ENCODE data around the gene XRCC1.
"Not testable (repeated sequence)": the region's sequence is repeated elsewhere in the genome, so short reads cannot be mapped to it uniquely, and the experiment has no call there.

Gene XRCC1

GRCh38 chr19:43522929-43523328 lies 52.4 kb downstream of the XRCC1 start:
- no peak for DNase-seq (ENCODE audit: low read depth, low spot score)

DNA sequence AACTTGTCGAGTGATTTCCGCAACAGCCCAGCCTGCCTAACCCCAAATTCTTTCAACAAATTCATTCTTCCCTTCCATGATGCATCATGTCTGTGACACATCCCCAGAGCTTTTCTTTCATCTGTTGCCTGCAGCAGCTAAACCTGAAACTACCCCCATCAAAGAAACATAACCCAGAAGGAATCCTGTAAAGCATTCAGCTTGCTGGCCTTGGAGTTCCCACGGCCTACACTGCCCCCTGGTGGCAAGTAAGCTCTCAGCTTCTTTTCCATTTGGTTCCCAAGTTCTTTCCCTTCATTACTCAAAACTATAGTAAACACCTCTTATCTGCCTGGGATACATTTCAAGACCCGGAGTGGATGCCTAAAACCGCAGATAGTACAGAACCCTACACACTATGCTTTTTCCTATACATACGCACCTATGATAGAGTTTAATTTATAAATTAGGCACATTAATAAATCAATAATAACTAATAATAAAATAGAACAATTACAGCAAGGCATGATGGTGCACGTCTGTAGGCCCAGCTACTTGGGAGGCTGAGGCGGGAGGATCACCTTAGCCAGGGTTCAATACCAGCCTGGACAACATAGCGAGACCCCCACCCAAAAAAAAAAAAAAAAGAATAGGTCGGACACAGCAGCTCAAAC lies 55.8 kb downstream of the XRCC1 start:
- peak; percentile 81 for DNase-seq (ENCODE audit: low read depth, low spot score)

DNA sequence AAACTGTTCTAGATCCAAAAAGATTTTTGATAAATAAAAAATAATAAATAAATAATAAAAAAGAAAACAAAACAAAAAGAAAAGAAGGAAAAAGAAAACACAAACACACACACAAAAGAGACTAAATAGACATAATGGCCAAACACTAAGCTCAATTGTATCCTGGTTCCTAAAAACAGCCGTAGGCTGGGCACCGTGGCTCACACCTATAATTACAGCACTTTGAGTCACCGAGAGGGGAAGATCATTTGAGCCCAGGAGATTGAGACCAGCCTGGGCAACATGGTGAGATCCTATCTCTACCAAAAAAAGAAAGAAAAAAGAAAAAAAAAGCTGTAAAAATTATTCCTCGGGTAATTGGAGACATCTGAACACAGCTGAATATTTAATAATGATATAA lies 57.3 kb downstream of the XRCC1 start:
- no peak for DNase-seq (ENCODE audit: low read depth, low spot score)

- not testable (repeated sequence) for DNase-seq (ENCODE audit: low read depth, low spot score)
Measured at GRCh38 chr19:43512399-43512798, 62.9 kb downstream of the XRCC1 start.

GRCh38 chr19:43511324-43511723 lies 64.0 kb downstream of the XRCC1 start:
- no peak for DNase-seq (ENCODE audit: low read depth, low spot score)

DNA sequence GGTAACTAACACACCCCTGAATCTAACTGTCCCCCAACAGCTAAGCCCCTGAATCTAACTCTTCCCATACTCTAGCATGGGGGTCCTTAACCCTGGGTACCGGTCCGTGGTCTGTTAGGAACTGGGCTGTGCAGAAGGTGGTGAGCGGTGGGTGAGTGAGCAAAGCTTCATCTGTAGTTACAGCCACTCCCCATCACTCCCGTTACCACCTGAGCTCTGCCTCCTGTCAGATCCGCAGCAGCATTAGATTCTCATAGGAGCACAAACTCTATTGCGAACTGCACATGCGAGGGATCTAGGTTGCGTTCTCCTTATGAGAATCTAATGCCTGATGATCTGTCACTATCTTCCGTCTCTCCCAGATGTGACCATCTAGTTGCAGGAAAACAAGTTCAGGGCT lies 64.6 kb downstream of the XRCC1 start:
- no peak for DNase-seq (ENCODE audit: low read depth, low spot score)

DNA sequence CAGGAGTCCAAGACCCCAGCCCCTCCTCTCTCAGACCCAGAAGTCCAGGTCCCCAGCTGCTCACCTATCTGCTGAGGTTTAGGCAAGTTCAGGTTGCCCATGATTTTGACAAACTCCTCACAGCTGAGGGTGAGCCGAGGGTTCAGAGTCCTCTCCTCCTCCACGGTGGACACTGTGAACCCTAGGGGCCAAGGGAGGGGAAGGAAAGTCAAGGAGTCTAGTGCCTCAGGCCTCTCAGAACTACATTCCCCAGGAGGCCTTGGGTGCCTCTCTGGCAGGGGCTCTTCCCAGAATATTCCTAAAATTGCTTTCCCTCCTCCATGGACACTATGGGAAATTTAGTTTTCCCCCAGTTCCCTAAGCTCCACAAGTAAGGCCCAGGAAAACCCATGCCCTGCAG lies 67.4 kb downstream of the XRCC1 start:
- no peak for DNase-seq (ENCODE audit: low read depth, low spot score)

GRCh38 chr19:43506629-43507028 lies 68.7 kb downstream of the XRCC1 start:
- DNase-seq (ENCODE audit: low read depth, low spot score), result no peak

- DNase-seq (ENCODE audit: low read depth, low spot score), result no peak
Measured at GRCh38 chr19:43505941-43506340, 69.4 kb downstream of the XRCC1 start.

GRCh38 chr19:43505186-43505456 lies 70.2 kb downstream of the XRCC1 start:
- DNase-seq (ENCODE audit: low read depth, low spot score), result no peak

- DNase-seq (ENCODE audit: low read depth, low spot score), result no peak
Measured at GRCh38 chr19:43504426-43505185, 70.7 kb downstream of the XRCC1 start, which contains the start of gene PHLDB3. TSS of gene PHLDB3 (minus strand) at chr19:43504746. CDS start at chr19:43504118, 628 bp downstream.

DNA sequence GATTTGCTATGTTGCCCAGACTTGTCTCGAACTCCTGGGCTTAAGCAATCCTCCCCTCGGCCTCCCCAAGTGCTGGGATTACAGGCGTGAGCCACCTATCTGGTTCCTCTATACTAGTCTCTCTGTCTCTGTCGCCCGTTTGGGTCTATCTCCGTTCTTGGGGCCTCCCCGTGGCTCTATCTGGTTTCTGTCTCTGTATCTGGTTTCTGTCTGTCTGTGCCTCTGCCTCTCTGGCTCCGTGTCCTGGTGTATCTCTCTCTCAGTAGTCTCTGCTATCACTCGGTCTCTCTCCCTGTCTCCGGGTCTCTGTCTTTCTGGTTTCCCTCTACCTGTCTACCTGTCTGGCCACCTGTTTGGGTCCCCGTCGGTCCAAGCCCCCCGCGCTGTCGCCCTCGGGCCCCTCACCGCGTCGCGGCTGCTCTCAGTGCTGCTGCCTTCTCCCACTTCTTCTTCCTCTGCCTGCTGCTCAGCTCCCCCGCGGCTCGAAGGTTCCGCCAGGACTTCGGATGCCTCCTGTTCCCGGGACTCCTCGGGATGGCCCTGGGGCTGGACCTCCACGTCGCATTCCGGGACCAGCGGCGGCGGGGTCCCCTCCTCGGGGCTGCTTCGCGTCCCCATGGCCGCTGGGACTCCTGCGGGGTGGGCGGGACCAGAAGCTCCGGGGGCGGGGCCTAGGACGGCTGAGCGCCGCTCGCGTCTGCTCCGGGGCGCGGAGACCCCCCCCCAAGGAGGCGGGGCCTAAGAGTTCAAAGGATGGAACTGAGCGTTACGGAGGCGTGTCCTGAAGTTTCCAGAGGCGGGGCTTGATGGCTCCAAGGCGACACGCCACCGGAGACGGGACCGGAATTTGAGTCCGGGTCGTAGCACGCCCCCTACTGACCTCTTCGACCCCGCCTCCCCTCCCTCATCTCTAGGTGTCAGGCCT lies 71.6 kb downstream of the XRCC1 start:
- DNase-seq (ENCODE audit: low read depth, low spot score), result peak; percentile 62

- DNase-seq (ENCODE audit: low read depth, low spot score), result no peak
Measured at GRCh38 chr19:43502419-43502976, 72.8 kb downstream of the XRCC1 start.

DNA sequence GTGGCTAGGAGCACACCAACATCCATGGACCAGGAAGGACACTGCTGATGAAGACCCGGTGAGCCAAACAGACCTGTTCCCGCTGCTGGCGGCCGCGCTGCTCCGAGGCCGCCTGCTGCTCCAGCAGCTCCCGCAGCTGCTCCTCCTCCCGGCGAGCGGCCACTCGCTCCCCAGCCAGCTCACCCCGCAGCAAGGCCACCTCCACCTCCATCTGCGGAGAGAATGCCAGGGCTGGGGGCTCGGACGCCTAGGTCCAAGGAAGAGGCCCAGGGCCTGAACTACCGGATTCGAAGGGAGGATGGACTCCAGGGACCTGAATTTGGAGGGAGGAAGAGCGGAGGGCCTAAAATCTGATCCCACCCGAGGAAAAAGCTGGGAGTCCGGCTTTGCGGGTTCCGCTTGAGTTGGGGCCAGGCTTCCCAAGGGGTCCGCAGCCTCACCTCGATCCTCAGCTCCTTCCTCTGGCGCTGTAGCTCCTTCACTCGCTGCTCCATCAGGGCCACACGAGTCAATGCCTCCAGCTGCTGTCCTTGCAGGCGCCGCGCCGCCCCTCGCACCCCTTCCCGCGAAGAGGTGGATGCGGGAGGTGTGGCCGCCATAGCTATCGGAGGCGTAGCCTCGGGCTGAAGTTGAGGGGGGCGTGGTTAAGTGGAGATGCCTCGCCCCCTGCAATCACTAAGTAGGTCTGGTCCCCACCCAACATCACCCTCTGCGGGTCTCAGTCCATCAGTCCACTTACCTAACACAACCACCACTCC lies 73.5 kb downstream of the XRCC1 start:
- no peak for DNase-seq (ENCODE audit: low read depth, low spot score)

DNA sequence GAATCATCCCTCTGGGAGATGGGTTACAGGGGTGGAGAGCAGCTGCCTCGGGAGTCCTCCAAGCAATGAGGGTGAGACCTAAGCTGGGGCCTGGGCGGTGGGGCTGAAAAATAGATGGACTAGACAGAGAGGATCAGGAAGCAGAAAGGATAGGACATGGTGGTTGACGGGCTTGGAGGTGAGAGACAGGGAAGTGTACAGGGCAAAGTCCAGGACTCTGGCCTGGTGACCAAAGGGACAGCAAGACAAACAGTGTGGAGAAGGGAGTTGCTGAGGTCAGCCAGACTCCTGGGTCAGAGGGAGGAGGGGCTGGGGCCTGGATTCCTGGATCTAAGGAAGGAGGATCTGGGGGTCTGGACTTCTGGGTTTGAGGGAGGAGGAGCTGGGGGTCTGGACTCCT lies 76.3 kb downstream of the XRCC1 start:
- DNase-seq (ENCODE audit: low read depth, low spot score), result no peak

DNA sequence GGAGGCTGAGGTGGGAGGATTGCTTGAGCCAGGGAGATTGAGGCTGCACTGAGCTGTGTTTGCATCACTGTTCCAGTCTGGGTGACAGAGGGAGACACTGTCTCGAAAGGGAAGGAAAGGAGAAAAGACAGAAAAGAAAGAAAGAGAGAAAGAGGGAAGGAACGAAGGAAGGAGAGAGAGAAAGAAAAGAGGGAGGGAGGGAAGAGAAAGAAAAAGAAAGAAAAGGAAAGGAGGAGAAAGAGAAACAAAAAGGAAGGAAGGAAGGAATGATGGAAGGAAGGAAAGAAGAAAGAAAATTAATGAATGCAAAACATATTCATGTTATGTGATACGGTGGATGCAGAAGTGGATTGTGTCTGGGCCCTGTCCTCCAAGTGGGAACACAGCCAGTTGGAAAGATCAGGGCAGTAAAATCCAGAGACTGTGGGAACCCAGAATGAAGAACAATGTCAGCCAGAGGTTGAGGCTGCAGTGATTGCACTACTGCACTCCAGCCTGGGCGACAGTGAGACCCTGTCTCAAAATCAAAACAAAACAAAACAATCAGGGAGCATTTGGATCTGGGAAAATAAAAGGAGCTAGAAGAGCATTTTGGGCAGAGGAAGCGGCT lies 77.0 kb downstream of the XRCC1 start:
- no peak for DNase-seq (ENCODE audit: low read depth, low spot score)

GRCh38 chr19:43496960-43497359 lies 78.4 kb downstream of the XRCC1 start:
- no peak for DNase-seq (ENCODE audit: low read depth, low spot score)

DNA sequence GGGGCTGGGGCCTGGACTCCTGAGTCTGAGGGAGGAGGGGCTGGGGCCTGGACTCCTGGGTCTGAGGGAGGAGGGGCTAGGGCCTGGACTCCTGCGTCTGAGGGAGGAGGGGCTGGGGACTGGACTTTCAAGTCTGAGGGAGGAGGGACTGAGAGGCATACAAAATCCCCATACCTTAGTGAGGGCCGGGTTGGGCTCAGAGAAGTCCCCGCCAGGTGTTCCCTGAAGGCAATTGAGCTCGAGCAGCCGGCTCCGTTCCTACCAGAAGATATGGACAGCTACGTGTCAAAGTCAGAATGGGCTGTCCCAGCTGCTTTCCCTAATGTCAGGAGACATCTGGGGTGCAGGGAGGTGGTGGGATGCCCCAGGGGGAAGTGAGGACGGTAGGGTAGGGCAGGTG lies 80.2 kb downstream of the XRCC1 start:
- no peak for DNase-seq (ENCODE audit: low read depth, low spot score)
